ENCODE results near the gene CCSER2.
"Not testable (repeated sequence)": the region's sequence is repeated elsewhere in the genome, so short reads cannot be mapped to it uniquely, and the experiment has no call there.

Gene CCSER2

DNA sequence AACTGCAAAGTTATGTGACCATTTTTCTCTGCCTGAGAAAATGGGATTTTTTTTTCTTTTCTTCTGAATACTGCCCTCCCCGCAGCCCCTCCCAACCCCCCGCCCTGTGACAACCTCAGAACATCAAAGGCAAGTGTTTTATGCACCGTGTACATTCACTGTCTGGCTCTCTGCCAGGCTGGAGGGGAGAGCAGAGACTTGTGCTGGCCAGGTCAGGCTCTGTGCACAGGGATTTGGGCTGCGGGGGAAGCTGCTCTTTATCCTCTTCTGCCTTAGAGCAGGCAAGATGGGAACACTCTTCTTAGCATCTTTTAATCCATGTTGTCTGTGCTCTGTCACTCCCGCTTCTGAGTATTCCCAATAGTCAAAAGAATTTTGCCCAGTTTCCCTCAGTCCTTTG, 195.1 kb downstream of the CCSER2 start:
- no peaks in the 10 kb centered on the region for H3F3A ChIP-seq (ENCODE audit: insufficient read depth, low read length)
- no peak overlapping the region for H3K4me3 ChIP-seq (ENCODE audit: low read depth, low read length, poor library complexity, severe bottlenecking)
- TF ChIP-seq, protein P1, sequence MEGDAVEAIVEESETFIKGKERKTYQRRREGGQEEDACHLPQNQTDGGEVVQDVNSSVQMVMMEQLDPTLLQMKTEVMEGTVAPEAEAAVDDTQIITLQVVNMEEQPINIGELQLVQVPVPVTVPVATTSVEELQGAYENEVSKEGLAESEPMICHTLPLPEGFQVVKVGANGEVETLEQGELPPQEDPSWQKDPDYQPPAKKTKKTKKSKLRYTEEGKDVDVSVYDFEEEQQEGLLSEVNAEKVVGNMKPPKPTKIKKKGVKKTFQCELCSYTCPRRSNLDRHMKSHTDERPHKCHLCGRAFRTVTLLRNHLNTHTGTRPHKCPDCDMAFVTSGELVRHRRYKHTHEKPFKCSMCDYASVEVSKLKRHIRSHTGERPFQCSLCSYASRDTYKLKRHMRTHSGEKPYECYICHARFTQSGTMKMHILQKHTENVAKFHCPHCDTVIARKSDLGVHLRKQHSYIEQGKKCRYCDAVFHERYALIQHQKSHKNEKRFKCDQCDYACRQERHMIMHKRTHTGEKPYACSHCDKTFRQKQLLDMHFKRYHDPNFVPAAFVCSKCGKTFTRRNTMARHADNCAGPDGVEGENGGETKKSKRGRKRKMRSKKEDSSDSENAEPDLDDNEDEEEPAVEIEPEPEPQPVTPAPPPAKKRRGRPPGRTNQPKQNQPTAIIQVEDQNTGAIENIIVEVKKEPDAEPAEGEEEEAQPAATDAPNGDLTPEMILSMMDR (IDR thresholded peaks at IDR 0.05; ENCODE audit: low read length) = no peak
- no peak for TF ChIP-seq EZH2 (IDR thresholded peaks at IDR 0.05; ENCODE audit: borderline replicate concordance, low read length)
- H3K79me2 ChIP-seq (ENCODE audit: insufficient read depth, low read length) = no peaks in the 10 kb centered on the region
- no peak overlapping the region for H3K4me2 ChIP-seq (ENCODE audit: low read length)
- H3K36me3 ChIP-seq (ENCODE audit: insufficient read depth, low read length) = no peaks in the 10 kb centered on the region
- H3K9me2 ChIP-seq (ENCODE audit: low read depth, low read length) = no peaks in the 10 kb centered on the region
- H3K9me3 ChIP-seq (ENCODE audit: low read length) = no peaks in the 10 kb centered on the region
- H4K20me1 ChIP-seq (ENCODE audit: insufficient read depth, low read length) = no peaks in the 10 kb centered on the region
- no peak overlapping the region for H2AFZ ChIP-seq (ENCODE audit: low read length)
- H3K27ac ChIP-seq (ENCODE audit: low read depth, low read length, poor library complexity, severe bottlenecking) = no peak overlapping the region
- no peaks in the 10 kb centered on the region for H3K27me3 ChIP-seq (ENCODE audit: insufficient read depth, low read length)
- H3K4me1 ChIP-seq (ENCODE audit: insufficient read depth, low read length, severe bottlenecking) = peaks cover 16% of the 10 kb centered on the region
- H3K9ac ChIP-seq (ENCODE audit: low read length) = no peak overlapping the region

DNA sequence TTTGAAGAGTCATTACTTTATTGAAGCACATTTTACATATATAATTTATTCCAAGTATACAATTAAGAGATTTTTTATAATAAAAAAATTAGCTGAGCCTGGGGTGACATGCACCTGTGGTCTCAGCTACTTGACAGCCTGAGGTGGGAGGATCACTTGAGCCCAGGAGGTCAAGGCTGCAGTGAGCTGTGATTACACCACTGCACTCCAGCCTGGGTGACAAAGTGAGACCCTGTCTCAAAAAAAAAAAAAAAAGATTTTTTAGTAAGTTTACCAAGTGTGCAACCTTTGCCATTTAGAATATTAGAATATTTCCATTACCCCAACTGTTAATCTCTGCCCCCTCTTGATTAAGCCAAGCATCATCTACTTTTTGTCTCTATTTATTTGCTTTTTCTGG, 196.0 kb downstream of the CCSER2 start:
- Histone ChIP-seq H3K4me2 (ENCODE audit: low read length) (no peak overlapping the region), H3K27me3 (ENCODE audit: insufficient read depth, low read length) (no peaks in the 10 kb centered on the region), H3K9me3 (ENCODE audit: low read length) (no peaks in the 10 kb centered on the region), H3K79me2 (ENCODE audit: insufficient read depth, low read length) (no peaks in the 10 kb centered on the region), H3K9me2 (ENCODE audit: low read depth, low read length) (no peaks in the 10 kb centered on the region), H3K36me3 (ENCODE audit: insufficient read depth, low read length) (no peaks in the 10 kb centered on the region), H4K20me1 (ENCODE audit: insufficient read depth, low read length) (no peaks in the 10 kb centered on the region), H3F3A (ENCODE audit: insufficient read depth, low read length) (no peaks in the 10 kb centered on the region), H3K27ac (ENCODE audit: low read depth, low read length, poor library complexity, severe bottlenecking) (no peak overlapping the region), H3K4me3 (ENCODE audit: low read depth, low read length, poor library complexity, severe bottlenecking) (no peak overlapping the region), H3K9ac (ENCODE audit: low read length) (no peak overlapping the region), H2AFZ (ENCODE audit: low read length) (no peak overlapping the region), H3K4me1 (ENCODE audit: insufficient read depth, low read length, severe bottlenecking) (peaks cover 16% of the 10 kb centered on the region)
- TF ChIP-seq, protein P1 (IDR thresholded peaks at IDR 0.05; ENCODE audit: low read length) = no peak
- TF ChIP-seq EZH2 (IDR thresholded peaks at IDR 0.05; ENCODE audit: borderline replicate concordance, low read length) = no peak

DNA sequence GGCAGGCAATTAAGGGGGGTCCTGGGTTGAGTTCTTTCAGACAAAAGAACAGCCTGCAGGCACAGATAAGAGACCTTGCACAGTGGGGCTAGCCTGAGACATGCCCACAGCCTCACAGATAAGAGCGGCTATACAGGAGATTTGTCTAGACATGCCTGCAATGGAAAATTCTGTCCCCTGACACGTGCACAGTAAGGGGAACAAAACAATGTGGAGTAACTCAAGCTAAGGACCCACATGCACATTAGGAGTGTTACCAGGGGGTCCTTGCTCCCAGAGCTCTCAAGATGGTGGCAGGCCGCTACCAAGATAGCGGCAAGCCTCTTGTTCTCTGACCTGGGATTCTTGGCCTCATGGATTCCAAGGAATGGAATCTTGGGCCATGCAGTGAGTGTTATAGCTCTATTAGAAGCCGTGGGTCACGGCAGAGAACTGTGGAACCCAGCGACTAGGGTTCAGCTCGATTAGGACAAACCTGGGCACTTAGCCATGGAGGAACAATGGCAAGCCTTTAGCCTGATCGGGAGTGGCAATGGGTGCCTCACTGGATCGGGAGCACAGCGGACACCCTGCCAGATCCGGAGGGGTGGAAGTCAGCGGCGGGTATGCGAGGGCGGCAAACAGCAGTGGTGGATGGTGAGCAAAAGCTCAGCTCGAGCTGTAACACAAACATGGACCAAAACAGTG, 196.9 kb downstream of the CCSER2 start:
- TF ChIP-seq, protein P1 (IDR thresholded peaks at IDR 0.05; ENCODE audit: low read length) = no peak
- no peak for TF ChIP-seq EZH2 (IDR thresholded peaks at IDR 0.05; ENCODE audit: borderline replicate concordance, low read length)
- Histone ChIP-seq H3K4me2 (ENCODE audit: low read length) (no peak overlapping the region), H3K79me2 (ENCODE audit: insufficient read depth, low read length) (no peaks in the 10 kb centered on the region), H3K27ac (ENCODE audit: low read depth, low read length, poor library complexity, severe bottlenecking) (no peak overlapping the region), H3K36me3 (ENCODE audit: insufficient read depth, low read length) (no peaks in the 10 kb centered on the region), H3K9me3 (ENCODE audit: low read length) (no peaks in the 10 kb centered on the region), H3K4me1 (ENCODE audit: insufficient read depth, low read length, severe bottlenecking) (peaks cover 16% of the 10 kb centered on the region), H2AFZ (ENCODE audit: low read length) (no peak overlapping the region), H3F3A (ENCODE audit: insufficient read depth, low read length) (no peaks in the 10 kb centered on the region), H3K9me2 (ENCODE audit: low read depth, low read length) (no peaks in the 10 kb centered on the region), H4K20me1 (ENCODE audit: insufficient read depth, low read length) (no peaks in the 10 kb centered on the region), H3K4me3 (ENCODE audit: low read depth, low read length, poor library complexity, severe bottlenecking) (no peak overlapping the region), H3K9ac (ENCODE audit: low read length) (no peak overlapping the region), H3K27me3 (ENCODE audit: insufficient read depth, low read length) (no peaks in the 10 kb centered on the region)

DNA sequence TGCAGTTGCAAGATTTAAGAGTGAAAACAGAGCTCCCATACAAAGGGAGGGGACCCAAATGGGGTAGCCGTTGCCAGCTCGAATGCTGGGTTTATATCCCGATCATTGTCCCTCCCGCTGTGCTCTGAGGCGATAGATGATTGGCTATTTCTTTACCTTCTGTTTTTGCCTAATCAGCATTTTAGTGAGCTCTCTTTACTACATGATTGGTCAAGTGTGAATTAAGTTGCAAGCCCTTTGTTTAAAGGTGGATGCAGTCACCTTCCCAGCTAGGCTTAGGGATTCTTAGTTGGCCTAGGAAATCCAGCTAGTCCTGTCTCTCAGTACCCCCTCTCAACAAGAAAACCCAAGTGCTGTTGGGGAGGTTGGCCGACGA, 197.4 kb downstream of the CCSER2 start:
- H4K20me1 ChIP-seq (ENCODE audit: insufficient read depth, low read length); H3K36me3 ChIP-seq (ENCODE audit: insufficient read depth, low read length); H3K4me3 ChIP-seq (ENCODE audit: low read depth, low read length, poor library complexity, severe bottlenecking); H3K27me3 ChIP-seq (ENCODE audit: insufficient read depth, low read length); H3K79me2 ChIP-seq (ENCODE audit: insufficient read depth, low read length); H3K27ac ChIP-seq (ENCODE audit: low read depth, low read length, poor library complexity, severe bottlenecking); H3K9me3 ChIP-seq (ENCODE audit: low read length); H2AFZ ChIP-seq (ENCODE audit: low read length); H3K9ac ChIP-seq (ENCODE audit: low read length); H3K9me2 ChIP-seq (ENCODE audit: low read depth, low read length); H3K4me2 ChIP-seq (ENCODE audit: low read length); H3F3A ChIP-seq (ENCODE audit: insufficient read depth, low read length): not testable (repeated sequence)
- peaks cover 16% of the 10 kb centered on the region for H3K4me1 ChIP-seq (ENCODE audit: insufficient read depth, low read length, severe bottlenecking)

DNA sequence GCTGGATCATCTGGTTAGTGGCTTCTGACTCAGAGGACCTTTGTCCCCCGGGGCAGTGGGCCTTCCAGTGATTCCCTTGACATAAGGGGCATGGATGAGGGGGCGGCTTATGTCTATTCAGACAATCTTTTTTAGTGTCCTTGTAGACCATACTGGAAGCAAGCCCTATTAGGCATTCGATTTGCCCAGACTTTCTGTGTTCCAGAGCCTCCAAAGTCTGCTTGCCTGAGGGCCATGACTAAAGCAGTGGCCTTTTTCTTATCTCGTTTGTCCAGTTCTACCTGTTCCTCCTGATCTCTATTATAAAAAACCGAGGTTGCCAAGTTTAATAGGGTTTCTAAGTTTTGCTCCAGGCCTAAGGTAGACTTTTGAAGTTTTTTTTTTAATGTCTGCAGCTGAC, 199.0 kb downstream of the CCSER2 start:
- not testable (repeated sequence) for H3K4me2 ChIP-seq (ENCODE audit: low read length); H3K9me2 ChIP-seq (ENCODE audit: low read depth, low read length); H4K20me1 ChIP-seq (ENCODE audit: insufficient read depth, low read length); H3K36me3 ChIP-seq (ENCODE audit: insufficient read depth, low read length); H3K9me3 ChIP-seq (ENCODE audit: low read length); H3K27ac ChIP-seq (ENCODE audit: low read depth, low read length, poor library complexity, severe bottlenecking); H3K4me3 ChIP-seq (ENCODE audit: low read depth, low read length, poor library complexity, severe bottlenecking); H3K9ac ChIP-seq (ENCODE audit: low read length); H2AFZ ChIP-seq (ENCODE audit: low read length); H3F3A ChIP-seq (ENCODE audit: insufficient read depth, low read length); H3K79me2 ChIP-seq (ENCODE audit: insufficient read depth, low read length); H3K27me3 ChIP-seq (ENCODE audit: insufficient read depth, low read length)
- peaks cover 16% of the 10 kb centered on the region for H3K4me1 ChIP-seq (ENCODE audit: insufficient read depth, low read length, severe bottlenecking)
